HepG2 (cell line): Measurements from ENCODE around the gene CACNG5.

Source experiments
- EP300 ChIP-seq, 3 experiments: sonication (generic) in 1 of 3; formaldehyde crosslinking in 1 of 3; IDR thresholded peaks; 2 replicates each; pipeline versions ENCODE4 v1.5.1 to v1.6.1; 2011 to 2020; ENCODE audit warnings: low read depth in 2 of 3, low read length in 2 of 3, borderline replicate concordance in 1 of 3, improper control_type of control experiment in 1 of 3, mild to moderate bottlenecking in 1 of 3, missing genetic modification reagents in 1 of 3, moderate library complexity in 1 of 3
- ZBTB37 ChIP-seq: sonication (generic); formaldehyde crosslinking; IDR thresholded peaks from 2 replicates; pipeline ENCODE4 v1.4.0; 2020; ENCODE audit warnings: mild to moderate bottlenecking, missing genetic modification reagents
- ZNF274 ChIP-seq: sonication (generic); formaldehyde crosslinking; IDR thresholded peaks from 2 replicates; pipeline ENCODE4 v1.5.1; 2020; ENCODE audit warnings: mild to moderate bottlenecking, missing genetic modification reagents
- TF ChIP-seq, protein P1 (sequence below): sonication (generic); formaldehyde crosslinking; IDR thresholded peaks from 2 replicates; pipeline ENCODE4 v1.4.0; 2020; ENCODE audit warnings: missing genetic modification reagents

GRCh38 chr17:66834919-66835454 is at the start of gene CACNG5:
- TF ChIP-seq ZNF274 (CRISPR knock-in tag) (no peak), ZBTB37 (CRISPR knock-in tag) (no peak), EP300 (IDR thresholded peaks at IDR 0.05; ENCODE audit: low read depth in 2 of 2, low read length in 2 of 2) (no peak), EP300 (CRISPR knock-in tag; IDR thresholded peaks at IDR 0.05; ENCODE audit: borderline replicate concordance) (no peak)
- TF ChIP-seq, protein P1, sequence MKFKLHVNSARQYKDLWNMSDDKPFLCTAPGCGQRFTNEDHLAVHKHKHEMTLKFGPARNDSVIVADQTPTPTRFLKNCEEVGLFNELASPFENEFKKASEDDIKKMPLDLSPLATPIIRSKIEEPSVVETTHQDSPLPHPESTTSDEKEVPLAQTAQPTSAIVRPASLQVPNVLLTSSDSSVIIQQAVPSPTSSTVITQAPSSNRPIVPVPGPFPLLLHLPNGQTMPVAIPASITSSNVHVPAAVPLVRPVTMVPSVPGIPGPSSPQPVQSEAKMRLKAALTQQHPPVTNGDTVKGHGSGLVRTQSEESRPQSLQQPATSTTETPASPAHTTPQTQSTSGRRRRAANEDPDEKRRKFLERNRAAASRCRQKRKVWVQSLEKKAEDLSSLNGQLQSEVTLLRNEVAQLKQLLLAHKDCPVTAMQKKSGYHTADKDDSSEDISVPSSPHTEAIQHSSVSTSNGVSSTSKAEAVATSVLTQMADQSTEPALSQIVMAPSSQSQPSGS: no peak
